GM18873 (cell line): ENCODE data around the gene KDM5A.
"Not testable (repeated sequence)": the region's sequence is repeated elsewhere in the genome, so short reads cannot be mapped to it uniquely, and the experiment has no call there.

Source experiments
- ATAC-seq: cut with Tn5 transposase; IDR thresholded peaks from one replicate; pipeline ENCODE4 v1.9.1; 2021; ENCODE audit warnings: mild to moderate bottlenecking, moderate library complexity, moderate number of reproducible peaks; ENCODE audit not compliant: unreplicated experiment, low FRiP score

The KDM5A gene

GRCh38 chr12:389142-390096, at the start of gene KDM5A:
Gene KDM5A, minus strand, starts transcription at chr12:389320. Its CDS starts 229 bp downstream, at chr12:389091.
- peak; percentile 81 for ATAC-seq

- ATAC-seq, result not testable (repeated sequence)
Measured at GRCh38 chr12:435737-436136, 46.6 kb upstream of the KDM5A start.

GRCh38 chr12:422526-422925, 33.4 kb upstream of the KDM5A start:
- no peak for ATAC-seq

- no peak for ATAC-seq
Measured at GRCh38 chr12:418432-418831, 29.3 kb upstream of the KDM5A start.

GRCh38 chr12:414859-415258, 25.7 kb upstream of the KDM5A start:
- no peak for ATAC-seq

- no peak for ATAC-seq
Measured at GRCh38 chr12:402029-402389, 12.9 kb upstream of the KDM5A start.

- ATAC-seq, result peak; percentile 94
Measured at GRCh38 chr12:401235-402028, 12.3 kb upstream of the KDM5A start, which contains the start of gene CCDC77. Gene CCDC77, plus strand, starts transcription at chr12:401644. Its CDS starts 7,740 bp downstream, at chr12:409384.

- ATAC-seq, result no peak
Measured at GRCh38 chr12:400828-401227, 11.7 kb upstream of the KDM5A start.

- peak; percentile 6 for ATAC-seq
Measured at GRCh38 chr12:388541-389141, 479 bp downstream of the KDM5A start.

GRCh38 chr12:388012-388411, 1.1 kb downstream of the KDM5A start:
- no peak for ATAC-seq

GRCh38 chr12:386651-387050, 2.5 kb downstream of the KDM5A start:
- no peak for ATAC-seq

GRCh38 chr12:370739-371485, 18.2 kb downstream of the KDM5A start:
- not testable (repeated sequence) for ATAC-seq

- ATAC-seq, result no peak
Measured at GRCh38 chr12:367972-368371, 21.1 kb downstream of the KDM5A start.

- ATAC-seq, result no peak
Measured at GRCh38 chr12:366820-367219, 22.3 kb downstream of the KDM5A start.

- no peak for ATAC-seq
Measured at GRCh38 chr12:359091-359490, 30.0 kb downstream of the KDM5A start.

- no peak for ATAC-seq
Measured at GRCh38 chr12:356276-356988, 32.7 kb downstream of the KDM5A start.

- ATAC-seq, result not testable (repeated sequence)
Measured at GRCh38 chr12:351197-351596, 37.9 kb downstream of the KDM5A start.

GRCh38 chr12:349625-350024, 39.5 kb downstream of the KDM5A start:
- ATAC-seq, result not testable (repeated sequence)

GRCh38 chr12:343036-343435, 46.1 kb downstream of the KDM5A start:
- ATAC-seq, result not testable (repeated sequence)
